ENCODE results near the gene ATM.
"Not testable (repeated sequence)": the region's sequence is repeated elsewhere in the genome, so short reads cannot be mapped to it uniquely, and the experiment has no call there.

ATM gene

DNA sequence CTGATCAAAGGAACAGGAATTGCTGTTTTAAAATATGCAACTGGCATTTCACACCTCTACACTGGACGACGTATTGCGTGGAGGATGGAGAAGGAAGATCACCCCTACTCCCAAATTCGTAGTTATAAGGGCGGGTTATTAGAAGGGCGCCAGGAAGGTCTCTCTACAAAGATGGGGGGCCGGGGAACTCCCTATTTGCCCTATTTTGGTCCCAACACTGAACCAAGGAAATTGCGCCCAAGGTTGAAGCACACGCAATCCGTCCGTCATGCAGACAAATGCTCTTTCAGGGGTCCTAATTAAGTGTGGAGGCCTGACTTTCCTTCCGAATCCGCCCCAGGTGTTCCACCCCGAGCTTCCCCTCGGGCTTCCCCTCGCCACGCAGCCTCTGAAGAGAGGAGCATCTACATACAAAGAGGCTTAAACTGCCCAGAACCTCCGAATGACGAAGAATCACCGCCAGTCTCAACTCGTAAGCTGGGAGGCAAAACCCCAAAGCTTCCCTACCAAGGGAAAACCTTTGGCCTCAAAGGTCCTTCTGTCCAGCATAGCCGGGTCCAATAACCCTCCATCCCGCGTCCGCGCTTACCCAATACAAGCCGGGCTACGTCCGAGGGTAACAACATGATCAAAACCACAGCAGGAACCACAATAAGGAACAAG, 825 bp upstream of the ATM start:
- peak; percentile 19 for DNase-seq (ENCODE audit: low read depth)

- no peak for DNase-seq (ENCODE audit: low read depth)
These were observed 682 bp downstream of the ATM start for GRCh38 chr11:108223348-108224149.

GRCh38 chr11:108224366-108224765, 1.5 kb downstream of the ATM start:
- no peak for DNase-seq (ENCODE audit: low read depth)

DNA sequence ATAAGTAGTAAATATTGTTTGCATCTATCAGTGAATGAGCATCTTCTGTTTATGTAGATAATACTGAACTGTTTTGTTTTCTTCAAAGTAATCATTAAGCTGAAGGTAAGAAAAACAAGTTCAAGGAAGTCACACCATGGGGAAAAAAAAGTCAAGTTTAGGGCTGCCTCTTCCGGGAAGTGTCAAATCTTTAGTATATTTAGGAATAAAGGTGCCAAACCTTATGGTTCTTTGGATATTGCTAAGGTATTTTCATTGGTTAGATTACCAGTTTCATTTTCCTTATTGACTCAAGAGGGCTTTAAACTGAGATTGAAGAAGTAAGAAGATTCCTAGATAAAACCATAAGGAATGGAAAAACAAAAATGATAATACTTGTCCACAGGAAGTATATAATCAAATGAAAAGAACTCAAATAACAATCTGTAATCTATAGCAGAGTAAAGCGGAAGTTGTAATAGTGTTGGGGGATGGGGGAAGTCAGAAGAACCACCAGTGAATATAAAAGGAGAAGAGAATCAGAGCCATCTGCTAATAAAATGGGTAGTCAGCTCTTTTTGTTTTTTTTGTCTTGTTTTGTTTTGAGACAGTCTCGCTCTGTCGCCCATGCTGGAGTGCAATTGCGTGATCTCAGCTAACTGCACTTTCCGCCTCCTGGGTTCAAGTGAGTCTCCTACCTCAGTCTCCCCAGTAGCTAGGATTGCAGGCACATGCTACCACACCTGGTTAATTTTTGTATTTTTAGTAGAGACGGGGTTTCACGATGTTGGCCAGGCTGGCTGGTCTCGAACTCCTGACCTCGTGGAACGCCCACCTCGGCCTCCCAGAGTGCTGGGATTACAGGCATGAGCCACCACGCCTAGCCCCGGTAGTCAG, 2.3 kb downstream of the ATM start:
- no peak for DNase-seq (ENCODE audit: low read depth)

- no peak for DNase-seq (ENCODE audit: low read depth)
These were observed 3.2 kb downstream of the ATM start for GRCh38 chr11:108226036-108226435.

DNA sequence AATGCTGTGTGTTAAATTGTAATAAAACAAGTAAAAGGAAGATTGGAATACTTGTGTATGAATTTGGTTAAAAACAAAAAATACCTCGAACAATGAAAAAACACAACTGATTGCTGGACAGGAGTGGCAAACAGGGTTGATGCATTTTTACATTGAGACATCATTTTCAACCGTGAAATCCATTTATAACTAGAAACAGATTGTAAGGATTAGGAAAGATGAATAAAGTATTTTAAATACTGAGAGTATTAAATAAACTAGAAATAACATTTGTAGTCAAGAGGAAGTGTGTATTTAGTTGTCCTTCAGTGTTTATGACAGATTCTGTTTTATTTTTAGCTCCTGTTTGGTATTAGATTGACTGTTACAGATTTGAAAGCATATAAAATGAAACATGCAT, 5.4 kb downstream of the ATM start:
- no peak for DNase-seq (ENCODE audit: low read depth)

GRCh38 chr11:108233277-108233945, 10.5 kb downstream of the ATM start:
- no peak for DNase-seq (ENCODE audit: low read depth)

DNA sequence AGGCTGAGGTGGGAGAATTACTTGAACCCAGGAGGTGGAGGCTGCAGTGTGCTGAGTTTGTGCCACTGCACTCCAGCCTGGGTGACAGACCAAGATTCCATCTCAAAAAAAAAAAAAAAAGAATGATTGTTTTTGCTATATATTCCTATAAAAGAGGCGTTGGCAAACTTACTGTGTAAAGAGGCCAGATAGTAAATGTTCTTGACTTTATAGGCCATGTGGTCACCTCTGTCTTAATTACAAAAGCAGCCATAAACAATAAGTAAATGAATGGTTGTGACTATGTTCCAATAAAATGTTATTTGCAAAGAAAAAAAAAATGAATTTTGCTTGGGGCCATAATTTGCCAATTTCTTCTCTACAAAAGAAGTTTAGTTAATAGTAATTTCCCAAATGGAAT, 12.3 kb downstream of the ATM start:
- no peak for DNase-seq (ENCODE audit: low read depth)

DNA sequence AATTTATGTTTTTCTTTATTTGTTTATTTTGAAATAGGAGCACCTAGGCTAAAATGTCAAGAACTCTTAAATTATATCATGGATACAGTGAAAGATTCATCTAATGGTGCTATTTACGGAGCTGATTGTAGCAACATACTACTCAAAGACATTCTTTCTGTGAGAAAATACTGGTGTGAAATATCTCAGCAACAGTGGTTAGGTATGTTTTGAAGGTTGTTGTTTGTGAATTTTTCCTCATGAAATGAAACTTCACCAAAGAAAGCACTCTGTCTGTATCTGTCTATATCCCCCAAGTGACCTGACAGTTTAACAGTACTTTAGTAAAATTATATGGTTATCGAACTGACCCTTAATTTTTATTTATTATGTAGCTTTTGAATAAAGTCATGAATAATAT, 12.8 kb downstream of the ATM start:
- DNase-seq (ENCODE audit: low read depth): no peak

- DNase-seq (ENCODE audit: low read depth): no peak
These were observed 14.2 kb downstream of the ATM start for GRCh38 chr11:108237058-108237481.

- no peak for DNase-seq (ENCODE audit: low read depth)
These were observed 16.2 kb downstream of the ATM start for GRCh38 chr11:108239076-108239475.

GRCh38 chr11:108241330-108242037, 18.6 kb downstream of the ATM start:
- DNase-seq (ENCODE audit: low read depth): no peak

- DNase-seq (ENCODE audit: low read depth): no peak
These were observed 19.6 kb downstream of the ATM start for GRCh38 chr11:108242422-108242821.

DNA sequence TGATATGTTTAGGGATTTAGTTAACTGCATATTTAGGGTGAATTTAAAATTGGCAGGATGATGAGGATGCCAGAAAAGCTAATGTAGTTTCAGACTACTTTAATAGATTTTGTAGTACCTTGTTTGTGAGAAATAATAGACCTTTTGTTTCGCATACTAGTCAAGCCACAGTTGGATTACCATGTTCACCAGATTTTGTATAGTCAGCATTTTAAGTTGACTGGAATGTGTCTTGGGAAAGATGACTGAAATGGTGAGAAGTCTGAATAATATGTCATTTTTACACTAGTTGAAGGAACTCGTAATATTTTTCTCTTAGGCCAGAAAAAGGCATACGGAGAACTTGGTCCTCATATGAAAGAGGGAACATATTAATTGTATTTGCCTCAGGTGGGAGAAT, 23.4 kb downstream of the ATM start:
- DNase-seq (ENCODE audit: low read depth): no peak

- no peak for DNase-seq (ENCODE audit: low read depth)
These were observed 24.0 kb downstream of the ATM start for GRCh38 chr11:108246885-108247284.

DNA sequence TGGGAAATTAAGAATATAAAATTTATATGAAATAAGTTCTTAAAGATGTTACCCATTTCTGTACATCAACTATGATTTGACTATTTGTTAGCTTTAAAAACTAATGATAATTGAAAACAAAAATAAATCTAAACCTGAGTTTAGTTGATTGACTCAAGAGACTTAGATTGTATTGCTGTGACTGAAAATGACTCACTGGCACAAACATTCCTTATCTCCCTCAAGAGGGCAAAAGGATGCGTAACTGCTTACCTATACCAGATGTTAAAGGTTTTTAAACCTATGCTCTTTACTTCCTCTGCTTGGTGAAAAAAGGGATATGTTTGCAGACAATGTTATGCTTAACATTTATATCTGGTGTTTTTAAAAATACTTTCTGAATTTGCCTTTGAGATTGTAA, 30.3 kb downstream of the ATM start:
- no peak for DNase-seq (ENCODE audit: low read depth)

DNA sequence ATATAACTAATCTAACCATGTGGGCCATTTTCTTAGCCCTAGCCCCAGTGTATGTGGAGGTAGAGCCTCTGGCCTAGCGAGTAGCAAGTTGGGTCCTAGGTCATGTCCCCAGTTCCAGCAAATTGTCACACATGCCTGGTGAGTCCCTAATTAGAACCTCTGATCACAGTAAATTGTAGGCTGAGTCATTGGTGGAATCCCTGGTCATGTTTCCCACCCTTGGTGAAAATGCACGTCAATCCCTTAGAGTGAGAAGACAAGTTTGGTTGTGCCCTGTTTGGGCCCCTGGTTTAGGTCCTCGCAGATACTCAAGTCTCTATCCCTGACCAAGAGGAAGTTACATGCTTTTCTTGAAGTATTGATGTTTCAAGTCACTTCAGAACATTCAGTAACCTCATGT, 46.7 kb downstream of the ATM start:
- no peak for DNase-seq (ENCODE audit: low read depth)

GRCh38 chr11:108276985-108277616, 54.2 kb downstream of the ATM start:
- not testable (repeated sequence) for DNase-seq (ENCODE audit: low read depth)

DNA sequence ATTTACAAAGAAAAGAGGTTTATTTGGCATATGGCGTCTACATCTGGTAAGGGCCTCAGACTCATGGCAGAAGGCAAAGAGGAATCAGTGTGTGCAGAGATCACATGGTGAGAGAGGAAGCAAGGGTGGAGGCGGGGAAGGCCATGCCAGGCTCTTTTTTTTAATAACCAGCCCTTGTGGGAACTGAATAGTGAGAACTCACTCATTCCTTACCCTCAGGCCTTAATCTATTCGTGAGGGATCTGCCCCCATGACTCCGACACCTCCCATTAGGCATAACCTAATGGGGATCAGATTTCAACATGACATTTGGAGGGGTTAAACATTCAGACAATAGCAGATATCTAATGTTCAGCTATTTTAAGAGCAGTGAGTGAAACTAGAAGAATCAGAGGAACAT, 55.7 kb downstream of the ATM start:
- DNase-seq (ENCODE audit: low read depth): no peak

DNA sequence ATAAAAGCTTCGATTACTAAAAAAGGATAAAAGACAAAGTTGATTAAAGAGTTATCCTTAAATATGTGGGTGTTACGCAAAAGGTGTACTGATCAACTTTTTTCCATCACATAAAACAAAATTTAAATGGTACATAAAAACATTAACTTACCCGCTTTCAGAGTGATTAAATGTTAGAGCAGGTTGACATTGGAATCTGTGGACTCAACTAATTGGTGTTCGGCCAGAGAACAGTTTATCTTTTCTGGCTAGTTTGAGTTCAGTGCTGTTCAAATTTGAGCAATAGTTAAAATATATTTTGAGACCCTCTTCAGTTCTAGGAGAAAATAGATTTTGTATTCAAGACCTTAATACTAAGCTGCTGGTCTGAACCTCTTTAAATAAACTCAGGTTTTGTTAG, 56.1 kb downstream of the ATM start:
- DNase-seq (ENCODE audit: low read depth): no peak

DNA sequence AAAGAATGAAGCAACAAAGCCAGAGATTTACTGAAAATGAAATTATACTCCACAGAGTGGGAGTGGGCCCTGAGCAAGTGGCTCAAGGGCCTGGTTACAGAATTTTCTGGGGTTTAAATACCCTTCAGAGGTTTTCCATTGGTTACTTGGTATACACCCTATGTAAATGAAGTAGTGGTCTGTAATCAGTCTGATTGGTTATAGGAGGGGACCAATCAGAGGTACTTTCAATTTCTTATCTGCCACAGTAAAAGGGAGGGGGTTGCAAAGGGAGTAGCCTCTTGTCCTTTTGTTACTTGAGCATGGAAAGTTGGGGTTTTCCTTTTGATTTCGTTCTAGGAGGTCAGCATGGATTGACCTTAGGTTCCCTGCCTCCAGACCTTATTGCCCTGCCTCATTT, 63.5 kb downstream of the ATM start:
- DNase-seq (ENCODE audit: low read depth): no peak

All from stimulated activated CD8-positive, alpha-beta memory T cell treated with anti-CD3 and anti-CD28 coated beads, Interleukin-12 subunit alpha, Interleukin-12 subunit beta, amount 100 ng/mL, for 1 hour (primary cell).